HG02642 (cell line): ENCODE data around the gene STX3.
"Not testable (repeated sequence)": the region's sequence is repeated elsewhere in the genome, so short reads cannot be mapped to it uniquely, and the experiment has no call there.

Source experiments
- ATAC-seq: cut with Tn5 transposase; IDR thresholded peaks from one replicate; pipeline ENCODE4 v1.9.1; 2021; ENCODE audit warnings: mild to moderate bottlenecking; ENCODE audit not compliant: unreplicated experiment, poor library complexity

The STX3 gene

GRCh38 chr11:59829358-59829757 lies 74.2 kb downstream of the STX3 start:
- ATAC-seq: no peak

GRCh38 chr11:59833602-59834001 lies 78.4 kb downstream of the STX3 start:
- ATAC-seq: no peak

- no peak for ATAC-seq
Measured at GRCh38 chr11:59839615-59840014, 84.4 kb downstream of the STX3 start.

GRCh38 chr11:59841514-59841913 lies 86.3 kb downstream of the STX3 start:
- ATAC-seq: no peak

- ATAC-seq: no peak
Measured at GRCh38 chr11:59842316-59842715, 87.1 kb downstream of the STX3 start.

GRCh38 chr11:59845399-59845798 lies 90.2 kb downstream of the STX3 start, which contains the start of gene CBLIF:
CBLIF (minus strand) TSS chr11:59845499; CDS start chr11:59845453, 46 bp downstream.
- ATAC-seq: no peak

GRCh38 chr11:59846556-59846955 lies 91.4 kb downstream of the STX3 start:
- ATAC-seq: no peak

GRCh38 chr11:59847626-59848025 lies 92.5 kb downstream of the STX3 start:
- ATAC-seq: no peak

- ATAC-seq: not testable (repeated sequence)
Measured at GRCh38 chr11:59848439-59848838, 93.3 kb downstream of the STX3 start.

- no peak for ATAC-seq
Measured at GRCh38 chr11:59849129-59849528, 94.0 kb downstream of the STX3 start.

GRCh38 chr11:59849551-59849950 lies 94.4 kb downstream of the STX3 start:
- ATAC-seq: not testable (repeated sequence)

GRCh38 chr11:59851416-59851815 lies 96.2 kb downstream of the STX3 start:
- not testable (repeated sequence) for ATAC-seq

- ATAC-seq: no peak
Measured at GRCh38 chr11:59854871-59855270, 99.7 kb downstream of the STX3 start.
